ENCODE data around the gene PRR3. TPM values are rescaled to one million over a fixed set of nuclear protein-coding genes. Genes with fewer than 3 reads are reported as not detected.
"Not testable (repeated sequence)": the region's sequence is repeated elsewhere in the genome, so short reads cannot be mapped to it uniquely, and the experiment has no call there.

The PRR3 gene
- total RNA-seq, 1 donor from 2014 or later: 29.5 TPM

GRCh38 chr6:30529349-30529875 is 27.7 kb upstream of the PRR3 start:
- Mint-ChIP-seq H3K4me3 (peak overlapping the region; percentile 12), H3K27ac (peak overlapping the region; percentile 95), H3K4me1 (peaks cover 78% of the 10 kb centered on the region)
- H3K27me3 Mint-ChIP-seq; H3K9me3 Mint-ChIP-seq; H3K36me3 Mint-ChIP-seq (ENCODE audit: low read depth): not testable (repeated sequence)
- ATAC-seq (ENCODE audit: low read depth): peak; percentile 48
- CTCF ChIA-PET: interaction anchor here (0.6 to 4.8 kb wide), 7 partner anchors 12 to 50 kb away, joined by 3 to 113 read pairs (median 6); no protein-coding TSS in a partner anchor
- intact Hi-C loops (cut with micrococcal nuclease): loop anchor here (1.0 to 2.0 kb wide), 3 partner anchors 13 to 20 kb away; no protein-coding TSS in a partner anchor
- peak; percentile 32 for DNase-seq
- POLR2A ChIA-PET: interaction anchor here (0.8 to 7.2 kb wide), 14 partner anchors 8 to 188 kb away, joined by 3 to 458 read pairs (median 8); partner anchors contain the start of genes GNL1, HLA-E, MDC1 and MRPS18B

GRCh38 chr6:30530014-30530413 is 27.1 kb upstream of the PRR3 start:
- Mint-ChIP-seq H3K27me3 (no peaks in the 10 kb centered on the region), H3K27ac (peak overlapping the region; percentile 95), H3K9me3 (no peaks in the 10 kb centered on the region), H3K4me1 (peaks cover 72% of the 10 kb centered on the region), H3K4me3 (peak overlapping the region; percentile 12), H3K36me3 (ENCODE audit: low read depth) (no peaks in the 10 kb centered on the region)
- POLR2A ChIA-PET: interaction anchor here (0.8 to 7.2 kb wide), 13 partner anchors 9 to 187 kb away, joined by 3 to 458 read pairs (median 9); partner anchors contain the start of genes GNL1, HLA-E, MDC1 and PRR3
- ATAC-seq (ENCODE audit: low read depth) (no peak), DNase-seq (no peak)
- intact Hi-C loops (cut with micrococcal nuclease): no loop called here
- CTCF ChIA-PET: interaction anchor here (0.8 to 4.8 kb wide), 6 partner anchors 11 to 51 kb away, joined by 3 to 113 read pairs (median 6); no protein-coding TSS in a partner anchor
- no peak for TF ChIP-seq CTCF (IDR thresholded peaks at IDR 0.05)

- ChIA-PET POLR2A (interaction anchor here (1.8 to 6.8 kb wide), 3 partner anchors 22 to 41 kb away, joined by 24 to 458 read pairs (median 38); partner anchors contain the start of gene HLA-E), CTCF (interaction anchor here (1.4 to 4.8 kb wide), 5 partner anchors 8 to 48 kb away, joined by 6 to 113 read pairs (median 43); no protein-coding TSS in a partner anchor)
- intact Hi-C loops (cut with micrococcal nuclease): no loop called here
- peak overlapping the region; percentile 85 for H3K27ac Mint-ChIP-seq
- ATAC-seq (ENCODE audit: low read depth) (no peak), DNase-seq (no peak)
- no peaks in the 10 kb centered on the region for H3K27me3 Mint-ChIP-seq
- H3K36me3 Mint-ChIP-seq (ENCODE audit: low read depth): no peaks in the 10 kb centered on the region
- no peak overlapping the region for H3K4me3 Mint-ChIP-seq
- peaks cover 45% of the 10 kb centered on the region for H3K4me1 Mint-ChIP-seq
- no peak for TF ChIP-seq CTCF (IDR thresholded peaks at IDR 0.05)
- H3K9me3 Mint-ChIP-seq: no peaks in the 10 kb centered on the region
Measured at GRCh38 chr6:30533460-30534294, 23.4 kb upstream of the PRR3 start.

GRCh38 chr6:30537931-30538330 is 19.2 kb upstream of the PRR3 start:
- Mint-ChIP-seq H3K27ac (no peak overlapping the region), H3K36me3 (ENCODE audit: low read depth) (no peaks in the 10 kb centered on the region), H3K9me3 (no peaks in the 10 kb centered on the region), H3K27me3 (no peaks in the 10 kb centered on the region), H3K4me1 (peaks cover 24% of the 10 kb centered on the region), H3K4me3 (no peak overlapping the region)
- CTCF ChIA-PET: interaction anchor here (15.7 kb wide), 1 partner anchor 54 kb away, joined by 411 read pairs; no protein-coding TSS in a partner anchor
- DNase-seq: no peak
- ATAC-seq (ENCODE audit: low read depth): no peak
- POLR2A ChIA-PET: interaction anchor here (0.6 to 1.3 kb wide), 3 partner anchors 22 to 64 kb away, joined by 3 to 5 read pairs (median 3); no protein-coding TSS in a partner anchor
- TF ChIP-seq CTCF (IDR thresholded peaks at IDR 0.05): no peak
- intact Hi-C loops (cut with micrococcal nuclease): no loop called here

- POLR2A ChIA-PET: interaction anchor here (0.6 to 7.2 kb wide), 22 partner anchors 10 to 661 kb away, joined by 3 to 147 read pairs (median 5); partner anchors contain the start of genes ABCF1, GNL1, MDC1 and MRPS18B
- TF ChIP-seq CTCF (IDR thresholded peaks at IDR 0.05): peak; percentile 98
- Mint-ChIP-seq H3K36me3 (ENCODE audit: low read depth) (peaks cover 17% of the 10 kb centered on the region), H3K27me3 (no peaks in the 10 kb centered on the region), H3K4me1 (peaks cover 30% of the 10 kb centered on the region), H3K4me3 (peak overlapping the region; percentile 81), H3K27ac (peak overlapping the region; percentile 81), H3K9me3 (no peaks in the 10 kb centered on the region)
- ATAC-seq (ENCODE audit: low read depth) (peak; percentile 84), DNase-seq (peak; percentile 65)
- intact Hi-C loops (cut with micrococcal nuclease): loop anchor here (1.0 to 10.0 kb wide), 8 partner anchors 9 to 543 kb away; partner anchors contain the start of genes DHX16, GNL1 and HLA-E
- CTCF ChIA-PET: interaction anchor here (0.6 to 15.7 kb wide), 28 partner anchors 9 to 546 kb away, joined by 3 to 411 read pairs (median 6); partner anchors contain the start of genes ABCF1, DHX16, GNL1 and MDC1
Measured at GRCh38 chr6:30541515-30542403, 15.3 kb upstream of the PRR3 start.
